Lung microvascular endothelial cell (primary cell): Measurements from ENCODE around the gene SASH1. TPM values are rescaled to one million over a fixed set of nuclear protein-coding genes. Genes with fewer than 3 reads are reported as not detected.

Source experiments
- DNase-seq, 2 donors: peaks; one replicate each; pipeline versions ENCODE4 v3.0.0 to v3.0.0-alpha.2; 2010; ENCODE audit warnings: low read depth in 2 of 2
- total RNA-seq: library from RNA; depleted of rRNA; stranded (reverse); fragments of >200 nt; gene quantifications from 2 replicates; pipeline ENCODE4 v1.2.1, GENCODE V29; 2014

SASH1 gene
- total RNA-seq, 1 donor from 2014 or later: 116 TPM

DNA sequence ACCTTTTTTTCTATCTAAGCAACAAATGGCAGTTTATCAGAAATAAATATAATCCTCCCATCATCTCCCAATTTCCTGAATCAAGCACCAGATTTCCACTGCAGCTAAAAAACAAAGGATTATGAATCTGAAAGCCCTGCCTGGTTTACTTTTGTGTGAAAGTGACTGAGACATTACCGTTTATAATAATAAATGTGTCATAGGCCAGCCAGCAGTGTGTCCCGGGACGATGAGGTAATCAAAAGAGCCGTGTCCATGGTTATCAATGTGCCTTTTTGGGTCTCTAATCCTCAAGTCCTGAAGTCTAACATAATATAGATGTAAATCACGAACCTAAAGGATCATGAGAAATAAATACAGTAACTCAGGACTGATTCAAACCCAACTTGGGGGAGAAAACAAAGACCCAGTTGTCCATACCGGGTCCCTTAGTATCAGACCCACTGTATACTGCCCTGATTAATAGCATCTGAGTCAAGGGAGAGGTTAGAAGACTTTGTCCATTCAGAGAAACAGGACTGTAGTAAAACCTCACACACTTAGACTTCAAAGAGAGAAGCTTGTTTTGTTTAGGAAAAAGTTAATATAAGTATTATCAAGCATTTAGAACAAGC lies 149.1 kb downstream of the SASH1 start:
- peak; percentile 31 to 59 for DNase-seq

DNA sequence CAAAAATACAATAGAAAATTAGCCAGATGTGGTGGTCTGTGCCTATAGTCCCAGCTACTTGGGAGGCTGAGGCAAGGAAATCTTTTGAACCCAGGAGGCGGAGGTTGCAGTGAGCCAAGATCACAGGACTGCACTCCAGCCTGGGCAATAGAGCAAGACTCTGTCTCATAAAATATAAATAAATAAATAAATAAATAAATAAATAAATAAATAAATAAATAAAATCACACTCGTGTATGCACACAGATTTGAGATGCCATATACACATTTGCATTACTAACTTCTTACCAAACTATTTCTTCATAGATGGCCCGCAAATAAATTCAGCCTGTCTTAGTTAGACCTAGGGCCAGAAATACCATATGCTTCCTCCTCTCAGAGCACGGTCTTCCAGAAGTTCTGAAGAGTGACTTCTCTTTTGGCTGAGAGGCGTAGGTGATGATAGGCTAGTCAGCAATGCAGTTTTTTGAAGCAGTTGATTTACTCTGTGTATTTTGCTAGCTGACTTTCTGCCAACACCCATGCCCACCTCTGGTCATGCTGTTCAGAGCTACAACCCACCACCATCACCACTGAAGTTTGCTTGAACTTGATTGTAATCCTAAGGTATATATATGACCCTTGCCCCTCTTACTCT lies 150.1 kb downstream of the SASH1 start:
- DNase-seq: no peak

DNA sequence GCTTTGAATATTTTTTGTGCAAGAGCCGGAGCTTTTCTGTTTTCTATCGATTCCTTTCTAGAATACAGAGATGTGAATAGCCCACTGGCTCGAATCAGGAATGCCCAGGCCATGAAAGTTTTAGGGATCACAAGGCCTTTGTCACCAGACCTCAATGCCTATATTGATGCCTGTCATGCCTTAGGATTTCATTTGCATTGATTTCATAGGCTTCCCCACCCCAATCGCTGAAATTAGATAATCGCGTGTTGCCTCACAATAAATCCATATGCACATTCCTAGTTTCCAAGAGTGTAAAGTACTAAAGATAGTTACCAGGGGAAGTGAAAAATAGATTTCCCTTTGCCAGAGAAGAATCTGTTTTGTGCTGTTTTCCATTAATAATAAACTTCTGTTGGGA lies 150.8 kb downstream of the SASH1 start:
- DNase-seq: no peak

DNA sequence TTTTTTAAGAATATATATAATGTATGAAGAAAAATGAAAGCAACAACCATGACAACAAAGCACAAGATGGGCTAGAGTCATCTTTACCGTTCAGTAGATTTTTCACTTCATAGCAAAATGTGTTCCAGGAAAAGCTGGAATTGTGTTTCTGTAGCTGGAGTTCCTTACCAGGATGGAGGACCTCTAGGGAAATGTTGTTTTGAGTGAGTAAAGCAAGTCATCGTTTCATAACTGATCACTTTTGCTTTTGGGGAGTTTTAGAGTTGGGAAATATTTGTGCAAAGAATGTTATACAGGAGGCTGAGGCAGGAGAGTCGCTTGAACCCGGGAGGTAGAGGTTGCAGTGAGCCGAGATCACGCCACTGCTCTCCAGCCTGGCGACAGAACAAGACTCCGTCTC lies 151.6 kb downstream of the SASH1 start:
- DNase-seq: no peak

DNA sequence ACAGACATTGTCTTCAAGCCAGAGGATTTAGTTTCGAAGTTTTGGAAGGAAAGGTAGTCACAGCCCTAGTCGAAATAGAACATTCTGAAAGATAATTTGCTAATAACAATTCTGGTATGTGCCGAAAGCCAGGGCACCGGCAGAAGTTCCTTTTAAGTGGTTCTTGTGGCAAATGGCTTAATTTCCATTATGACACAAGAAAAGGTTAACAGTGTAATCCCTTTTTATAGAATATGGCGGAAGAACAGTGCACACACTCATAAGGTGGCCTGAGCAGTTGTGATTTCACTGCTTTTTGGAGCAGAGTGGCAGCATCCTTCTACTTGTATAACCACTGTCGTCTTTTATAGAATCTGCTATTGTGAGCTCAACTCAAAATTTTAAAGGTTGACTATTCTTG lies 152.4 kb downstream of the SASH1 start:
- no peak for DNase-seq

DNA sequence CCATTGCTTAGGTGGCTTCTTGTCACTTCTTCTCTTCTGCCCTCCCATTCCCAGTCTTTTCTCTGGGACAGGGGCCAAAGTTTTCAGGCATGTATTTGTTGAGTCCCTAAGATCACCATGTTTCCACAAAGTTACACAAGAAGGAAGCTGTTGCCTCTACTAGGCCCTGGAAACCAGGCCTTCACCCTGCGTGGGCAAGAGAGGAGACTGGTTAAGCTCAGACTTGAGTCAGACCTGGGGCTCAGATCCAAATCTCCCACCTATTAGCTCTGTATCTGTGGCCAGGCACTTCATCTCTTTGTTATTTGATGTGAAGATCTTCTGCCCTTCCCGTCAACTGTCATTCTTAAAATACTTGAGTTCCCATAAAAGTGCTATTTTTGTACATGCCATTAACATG lies 154.6 kb downstream of the SASH1 start:
- no peak for DNase-seq

DNA sequence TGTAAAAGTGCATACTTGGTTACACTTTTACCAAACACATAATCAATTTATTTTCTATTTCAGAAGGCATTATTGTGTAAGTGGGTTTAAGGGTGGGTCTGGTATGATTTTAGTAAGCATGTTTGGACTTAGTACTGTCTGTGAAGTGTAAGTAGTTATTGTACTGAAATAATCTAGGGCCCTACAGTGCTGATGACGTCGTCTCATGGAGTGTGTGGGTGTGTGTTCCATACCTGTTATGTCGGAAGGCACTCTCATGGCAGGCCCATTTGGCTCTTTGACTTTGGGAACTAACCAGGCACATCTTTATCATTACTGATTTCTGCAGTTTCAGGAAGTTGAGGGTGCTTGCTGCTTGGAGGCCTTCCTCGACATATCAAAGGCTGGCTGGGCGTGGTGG lies 155.1 kb downstream of the SASH1 start:
- no peak for DNase-seq

DNA sequence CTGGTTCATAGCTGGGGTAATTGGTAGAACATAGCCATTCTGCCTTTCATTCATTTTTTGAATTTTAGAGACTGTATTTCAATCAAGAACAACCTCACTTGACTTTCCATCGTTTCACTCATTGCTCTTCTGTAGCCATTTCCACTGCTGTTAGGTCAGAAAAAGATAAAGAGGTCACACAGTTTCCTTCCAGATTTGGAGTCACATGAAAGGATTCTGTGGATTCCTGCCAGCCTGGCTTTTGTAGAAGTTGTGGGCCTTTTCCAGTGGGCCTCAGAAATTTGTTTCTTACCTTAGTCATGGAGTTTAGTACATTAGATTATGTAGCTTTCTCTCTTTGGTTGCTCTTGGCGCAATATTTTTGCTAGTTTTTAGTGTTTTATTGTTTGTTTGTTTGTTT lies 157.8 kb downstream of the SASH1 start:
- DNase-seq: peak in 1 of 2 donors; percentile 94

DNA sequence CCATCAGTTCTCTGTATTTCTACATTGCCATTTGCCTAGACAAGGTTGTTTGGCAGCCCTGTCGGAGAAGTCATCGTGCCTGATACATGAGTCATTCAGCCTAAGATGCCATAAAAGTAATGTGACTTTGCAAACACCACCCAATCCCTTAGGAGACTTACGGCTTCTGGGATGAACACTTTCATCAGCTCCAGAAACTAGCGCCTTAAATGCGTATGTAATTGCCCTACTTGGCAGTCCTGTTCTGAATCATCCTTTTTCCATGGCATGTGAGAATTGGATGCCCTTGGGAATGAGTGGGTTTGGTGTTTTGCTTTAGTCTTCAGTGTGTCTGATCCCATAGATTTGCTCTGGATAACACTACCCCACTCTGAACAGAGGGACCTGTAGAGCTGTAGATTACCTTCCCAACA lies 158.5 kb downstream of the SASH1 start:
- DNase-seq: peak; percentile 27 to 83

DNA sequence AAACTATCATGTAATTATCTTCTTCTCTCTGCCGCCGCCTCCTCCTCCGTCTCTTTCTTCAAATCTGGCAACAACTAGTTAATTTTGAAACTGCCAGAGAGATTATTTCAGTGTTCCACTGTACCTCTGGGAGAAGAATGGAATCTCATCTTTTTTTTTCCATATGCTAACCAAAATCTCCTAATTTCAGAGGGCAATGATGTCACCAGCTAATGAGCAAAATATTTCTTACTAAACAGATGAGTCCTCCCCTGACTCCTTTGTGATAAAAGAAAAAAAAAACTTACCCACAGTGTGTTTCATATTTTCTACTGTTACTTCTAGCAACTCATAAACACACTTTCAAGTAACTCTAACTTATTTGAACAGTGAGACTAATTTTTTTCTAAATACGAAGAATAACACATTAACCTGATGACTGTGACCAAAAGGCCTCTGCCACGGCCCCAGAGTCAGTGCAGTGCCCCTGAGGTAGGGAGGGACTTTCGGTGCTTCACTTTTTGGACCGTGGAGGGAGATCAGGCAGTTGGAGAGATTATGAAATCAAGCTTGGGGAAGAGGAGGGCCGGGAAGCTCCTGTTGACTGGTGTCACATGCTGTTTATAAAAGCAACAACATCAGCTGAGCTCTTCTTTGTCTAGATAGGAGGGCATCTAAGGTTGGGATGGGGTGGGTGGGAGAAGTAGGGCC lies 159.6 kb downstream of the SASH1 start:
- no peak for DNase-seq

DNA sequence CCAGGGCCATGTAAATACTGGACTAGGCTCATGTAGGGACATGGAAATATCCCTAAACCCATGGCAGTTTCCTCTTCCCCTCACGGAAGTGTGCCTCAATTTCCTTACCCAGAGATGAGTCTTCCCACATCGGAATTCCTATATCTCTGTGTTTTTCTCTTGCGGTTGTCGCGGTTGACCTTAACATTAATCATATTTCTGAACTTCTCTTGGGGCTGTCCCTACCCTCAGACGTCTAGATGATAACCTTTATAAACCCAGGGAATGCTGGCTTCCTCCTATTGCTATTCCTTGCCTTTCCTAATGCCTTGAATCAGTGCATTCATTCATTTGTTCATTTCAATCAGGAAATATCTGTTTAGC lies 160.1 kb downstream of the SASH1 start:
- DNase-seq: no peak

DNA sequence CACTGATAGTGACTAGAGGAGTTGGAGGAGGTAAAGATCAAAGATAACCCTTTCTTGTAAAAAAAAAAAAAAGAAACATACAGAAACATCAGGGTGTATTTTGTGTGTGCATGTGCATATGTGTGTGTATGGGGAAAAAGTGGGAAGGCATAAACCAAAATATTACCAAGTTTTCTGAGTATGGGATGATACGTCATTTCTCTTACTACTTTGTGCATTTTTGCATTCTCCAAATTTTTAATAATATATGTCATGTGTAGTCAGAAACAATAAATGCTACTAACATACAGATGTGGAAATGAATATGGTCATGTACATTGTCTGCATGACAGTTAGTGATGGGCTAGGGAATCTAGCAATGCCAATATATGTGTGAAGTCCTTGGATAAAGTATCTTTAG lies 161.1 kb downstream of the SASH1 start:
- no peak for DNase-seq

DNA sequence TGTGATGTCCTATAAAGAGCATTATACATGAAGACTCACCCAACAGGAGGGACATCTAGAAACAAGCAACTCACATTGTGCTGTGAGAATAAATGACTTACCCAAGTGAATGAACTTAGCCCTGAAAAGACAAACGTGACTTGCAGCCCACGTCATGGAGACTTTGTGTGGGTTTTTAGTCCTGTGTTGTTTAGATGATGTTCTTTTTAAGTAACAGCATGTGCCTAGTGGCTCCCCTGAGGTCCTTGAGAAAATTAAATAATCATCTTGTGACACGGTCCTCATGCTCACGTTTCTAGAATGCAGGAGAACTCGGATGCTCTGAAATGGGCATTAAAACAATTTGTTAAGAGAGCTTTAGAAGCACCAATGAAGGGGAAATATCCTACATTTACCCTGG lies 165.1 kb downstream of the SASH1 start:
- no peak for DNase-seq

DNA sequence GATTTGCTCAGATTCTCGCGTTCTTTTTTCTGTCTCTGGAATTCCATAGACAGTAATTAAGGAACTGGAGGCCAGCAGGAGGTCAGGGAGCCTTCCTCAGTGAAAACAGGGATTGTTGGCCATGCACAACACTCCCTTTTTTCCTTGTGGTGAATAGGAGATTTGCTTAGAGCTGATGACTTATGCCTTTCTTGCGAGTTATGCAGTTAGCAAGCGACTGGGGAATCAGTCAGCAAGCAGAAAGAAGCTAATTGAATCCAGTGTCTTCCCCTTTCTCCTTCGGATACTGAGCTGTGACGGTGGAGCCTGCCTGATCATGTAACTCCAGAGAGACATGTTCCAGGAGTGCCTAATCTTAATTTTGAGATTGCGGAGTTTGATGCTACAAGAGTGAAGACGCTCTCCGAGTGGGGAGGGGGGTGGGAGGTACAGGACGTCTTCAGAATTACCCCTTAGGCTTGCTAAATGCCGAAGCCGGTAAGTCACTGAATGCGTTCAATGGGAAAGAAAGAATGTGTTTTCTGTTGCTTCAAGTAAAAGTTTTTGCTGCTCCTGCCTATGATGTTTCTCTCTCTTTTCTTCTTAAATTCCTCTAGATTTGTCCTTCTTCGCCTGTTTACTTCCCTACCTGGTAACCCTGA lies 165.9 kb downstream of the SASH1 start:
- peak in 1 of 2 donors; percentile 47 for DNase-seq

DNA sequence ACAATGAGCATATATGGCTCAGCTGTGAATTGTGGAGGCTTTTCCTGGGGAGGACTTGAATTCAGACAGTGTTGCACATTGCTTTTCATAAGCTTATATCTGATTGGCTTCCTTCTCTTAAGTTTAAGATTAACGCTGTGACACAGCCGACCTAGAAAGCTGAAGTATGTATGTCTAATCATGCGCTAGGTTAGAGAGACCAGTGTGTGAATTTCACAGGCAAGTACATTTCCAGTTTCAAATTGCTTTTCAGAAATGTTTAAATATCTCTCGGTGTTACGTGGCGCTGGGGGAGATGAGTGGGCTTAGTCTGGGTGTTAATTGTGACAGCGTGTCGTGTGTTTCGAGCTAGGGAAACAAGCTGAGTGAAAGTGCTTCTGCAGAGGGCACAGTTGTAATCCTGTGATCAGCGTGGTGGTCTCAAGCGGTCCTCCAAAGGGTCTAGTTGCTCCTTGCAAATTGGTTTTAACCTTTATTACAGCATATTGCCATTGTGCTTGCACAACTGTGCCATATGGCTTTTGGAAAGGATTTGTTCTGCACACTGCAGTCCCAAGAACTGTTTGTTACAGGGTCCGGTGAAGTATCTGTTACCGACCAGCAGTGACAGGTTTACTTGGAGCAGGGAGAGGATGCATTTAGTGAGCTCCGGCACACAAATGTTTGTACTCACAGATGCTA lies 166.6 kb downstream of the SASH1 start:
- no peak for DNase-seq

DNA sequence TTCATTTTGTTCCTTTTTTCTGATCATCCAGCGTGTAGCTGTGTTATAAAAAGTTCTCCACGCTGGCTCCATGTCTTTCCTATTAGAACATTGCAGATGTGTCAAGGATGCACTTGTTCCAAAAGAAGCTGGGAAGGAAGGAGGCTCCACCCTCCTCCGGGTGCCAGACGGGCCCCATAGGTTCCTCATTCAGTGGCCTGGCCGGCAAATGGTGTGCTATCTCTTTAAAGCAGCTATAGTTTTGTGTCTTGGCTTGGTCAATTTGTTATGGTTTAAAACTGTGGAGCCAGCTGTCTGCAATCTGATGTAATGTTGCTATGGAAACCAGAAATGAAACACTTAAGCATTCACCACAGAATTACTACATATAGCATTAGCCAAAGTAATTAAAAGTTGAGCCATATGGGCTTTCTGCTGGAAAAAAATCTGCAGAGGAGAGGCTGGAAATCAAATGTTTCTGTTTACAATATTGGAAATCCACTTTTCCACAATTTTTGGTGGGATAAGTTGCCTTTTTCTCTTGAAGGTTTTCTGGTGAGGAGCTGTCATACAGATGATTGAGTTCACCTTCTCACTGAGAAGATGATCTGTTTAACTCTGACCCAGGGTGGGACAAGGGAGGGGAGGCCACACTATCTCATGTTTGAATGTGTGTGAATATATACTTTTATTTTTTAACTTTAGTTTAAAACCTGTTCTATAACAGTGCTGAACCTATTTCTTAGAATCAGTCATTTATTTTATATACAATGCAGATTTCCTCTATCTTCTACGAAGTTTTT lies 167.4 kb downstream of the SASH1 start:
- DNase-seq: peak; percentile 84 to 90

DNA sequence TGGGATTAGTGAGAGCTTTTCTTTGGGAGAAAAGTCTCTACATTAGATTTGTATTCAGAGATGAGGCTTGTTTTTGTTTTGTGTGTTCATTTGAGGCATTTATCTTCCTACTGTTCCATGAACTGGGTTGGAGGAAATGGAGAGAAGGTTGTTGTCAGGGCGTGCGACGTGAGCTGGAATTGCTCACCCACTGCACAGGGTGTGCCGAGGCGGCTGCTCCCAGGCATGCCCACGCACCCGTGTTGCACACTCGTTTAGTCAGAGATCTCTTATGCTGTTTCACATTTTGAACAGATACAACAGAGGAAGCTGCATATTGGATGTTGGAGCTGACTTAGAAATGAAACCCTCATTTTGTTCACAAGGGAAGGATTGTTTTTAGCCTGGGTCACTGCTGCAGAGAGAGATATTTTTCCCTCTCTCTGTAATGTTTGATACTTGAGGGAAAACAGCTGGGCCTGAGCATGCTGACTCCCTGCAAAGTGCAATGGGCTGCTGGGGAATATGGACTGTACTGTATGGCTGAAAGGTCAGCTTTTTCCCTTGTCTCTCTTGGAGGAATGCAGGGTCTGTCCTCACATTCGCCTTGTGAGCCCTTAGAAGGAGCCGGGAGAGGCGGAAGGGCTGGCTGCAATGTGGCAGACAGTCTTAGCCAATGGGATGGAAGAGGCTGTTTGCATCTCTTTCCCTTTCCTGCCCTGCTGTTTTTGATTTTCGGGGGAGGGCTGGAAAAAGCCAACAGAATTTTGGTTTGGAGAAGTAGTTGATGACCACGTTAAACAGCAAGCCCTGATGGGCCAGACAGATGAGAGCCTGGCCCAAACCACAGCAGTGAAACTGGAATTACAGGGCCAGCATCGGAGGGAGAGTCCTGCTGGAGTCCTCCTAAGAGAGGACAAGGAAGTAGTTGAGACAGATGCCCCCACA lies 170.8 kb downstream of the SASH1 start:
- no peak for DNase-seq

DNA sequence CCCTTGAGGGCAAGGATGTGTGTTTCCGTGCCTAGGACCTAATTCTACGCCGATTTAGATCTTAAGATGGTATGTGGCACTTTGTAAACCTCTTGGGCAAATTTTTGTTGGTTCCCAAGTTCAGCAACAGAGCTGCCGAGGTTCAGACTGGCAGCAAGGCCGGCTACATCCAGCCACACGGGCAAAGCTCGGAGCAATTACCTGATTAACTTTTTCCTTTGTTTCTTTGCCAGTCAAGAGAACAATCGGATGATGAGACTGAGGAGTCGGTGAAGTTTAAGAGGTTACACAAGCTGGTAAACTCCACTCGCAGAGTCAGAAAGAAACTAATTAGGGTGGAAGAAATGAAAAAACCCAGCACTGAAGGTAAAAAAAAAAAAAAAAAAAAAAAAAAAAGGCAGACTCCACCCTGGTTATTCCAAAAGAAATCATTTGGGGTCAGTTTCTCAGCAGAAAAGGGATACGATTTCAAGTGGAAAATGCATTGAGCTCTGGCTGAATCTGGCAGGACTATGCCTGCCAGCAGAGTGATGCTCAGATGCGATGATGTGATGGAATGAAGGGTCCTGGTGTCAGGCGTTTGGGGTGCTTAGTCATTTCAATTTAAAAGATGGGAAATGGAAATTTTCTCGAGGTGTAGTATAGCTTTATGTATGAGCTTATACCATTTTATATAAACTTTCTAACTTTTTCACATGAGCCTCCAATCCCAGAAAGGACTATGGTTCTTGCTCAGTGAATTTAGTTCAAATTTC lies 171.6 kb downstream of the SASH1 start:
- no peak for DNase-seq

DNA sequence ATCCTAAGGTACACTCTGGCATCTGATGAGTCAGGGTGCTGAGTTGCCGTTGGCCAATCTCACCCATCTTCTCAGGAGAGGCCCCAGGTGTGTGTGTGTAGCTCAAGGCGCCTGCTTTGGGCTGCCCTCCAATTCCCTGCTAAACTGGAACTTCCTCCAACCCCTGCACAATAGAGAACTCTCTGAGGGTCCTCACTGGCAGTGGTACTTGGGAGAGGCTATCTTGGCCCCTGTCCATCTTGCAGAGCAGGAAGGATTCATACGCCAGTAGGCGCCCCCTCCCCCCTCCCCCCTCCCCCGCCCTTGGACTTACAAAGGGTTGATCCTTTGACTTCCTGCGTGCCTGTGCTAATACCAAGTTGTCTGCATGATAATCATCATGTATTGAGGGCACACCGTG lies 173.6 kb downstream of the SASH1 start:
- DNase-seq: no peak
